Adrenal gland (tissue), 12 donors: ENCODE measurements around the gene CERT1. TPM values are rescaled to one million over a fixed set of nuclear protein-coding genes. Genes with fewer than 3 reads are reported as not detected.
"Not testable (repeated sequence)": the region's sequence is repeated elsewhere in the genome, so short reads cannot be mapped to it uniquely, and the experiment has no call there.

ENCODE experiments used
- DNase-seq, 7 donors: peaks; one replicate each; pipeline ENCODE4 v3.0.0-alpha.2; 2019 to 2020
- H3K27ac ChIP-seq, 5 donors: fragments of 200-600 bp; sonication (generic) in 4 of 5; 1 replicate in 3 of 5; 2 replicates in 2 of 5; pipeline versions ENCODE4 v1.5.1 to v1.8.0; 2016 to 2020; ENCODE audit warnings: mild to moderate bottlenecking in 1 of 5
- H3K27me3 ChIP-seq: fragments of 200-600 bp; 2 replicates; pipeline ENCODE4 v1.8.0; 2021
- H3K36me3 ChIP-seq, 2 donors: fragments of 200-600 bp; replicated peaks in 1 of 2; 1 replicate in 1 of 2; 2 replicates in 1 of 2; pipeline versions ENCODE4 v1.5.1 to v1.8.0; 2018 to 2022
- H3K4me1 ChIP-seq, 2 donors: fragments of 200-600 bp; replicated peaks in 1 of 2; 1 replicate in 1 of 2; 2 replicates in 1 of 2; pipeline versions ENCODE4 v1.5.1 to v1.8.0; 2018 to 2021
- H3K4me3 ChIP-seq, 4 donors: fragments of 200-600 bp; sonication (generic) in 3 of 4; one replicate each; pipeline ENCODE4 v1.5.1; 2016 to 2018
- H3K9me3 ChIP-seq, 3 donors: fragments of 200-600 bp; sonication (generic) in 1 of 3; replicated peaks in 1 of 3; 1 replicate in 2 of 3; 2 replicates in 1 of 3; pipeline versions ENCODE4 v1.5.1 to v1.8.0; 2016 to 2021
- CTCF ChIP-seq, 6 experiments: fragments of 450-650 bp in 4 of 6; fragments of 200-600 bp in 2 of 6; sonication (generic) in 1 of 6; IDR thresholded peaks; 1 replicate in 5 of 6; 2 replicates in 1 of 6; pipeline versions ENCODE4 v1.5.1 to v1.8.0; 2016 to 2021; ENCODE audit warnings: antibody characterized with exemption in 6 of 6, mild to moderate bottlenecking in 2 of 6, moderate library complexity in 1 of 6
- POLR2A ChIP-seq, 2 donors: fragments of 450-650 bp; IDR thresholded peaks; one replicate each; pipeline ENCODE4 v1.6.1; 2017; ENCODE audit warnings: antibody characterized with exemption in 2 of 2, mild to moderate bottlenecking in 2 of 2, moderate library complexity in 1 of 2
- WGBS, 4 donors: extraction: QIAGEN DNeasy Blood & Tissue Kit in 2 of 4; methylation state at CpG; one replicate each; pipeline versions ENCODE4 v1.1.5 to v1.1.7; 2013 to 2017; 5-methylcytosine and 5-hydroxymethylcytosine counted together
- intact Hi-C, 2 donors: fragments of 100-400 bp; cut with DNase I; formaldehyde crosslinking; loops; one replicate each; pipeline versions ENCODE4 v1.14.1 to v1.15.0; 2022 to 2023
- polyA plus RNA-seq, 3 donors: library from polyadenylated mRNA; stranded (reverse); fragments of 200-250 nt in 2 of 3; fragments of 350-450 nt in 1 of 3; fragmentation: Illumina TruSeq in 1 of 3; extraction: RNeasy Lipid Tissue Mini Kit (QIAGEN cat#74804) in 1 of 3; gene quantifications; one replicate each; pipeline ENCODE4 v1.2.3, GENCODE V29; 2013 to 2014
- total RNA-seq, 9 donors: library from RNA; depleted of rRNA in 4 of 9; stranded (reverse); fragments of >200 nt in 4 of 9; fragments of 120-200 nt in 1 of 9; fragmentation: NEBNext Ultra II Directional in 1 of 9; extraction: Animal tissue kit (Norgen Biotek cat#: 25700) in 1 of 9; gene quantifications; one replicate each; pipeline versions ENCODE4 v1.1.0 to v1.2.4, GENCODE V29; 2013 to 2023
- donor health status: healthy with polysubstance abuse.
- donor health status: Bipolar disorder and iron deficiency.
- donor health status: DM: yes; HTN: yes; CAD: no.
- donor health status: DM: no; HTN: no; CAD: no.
- donor health status: DM: no; HTN: no; CAD: no.
- donor health status: DM: yes; HTN: yes; CAD: no.

The CERT1 gene
- total and polyA plus RNA-seq, 12 donors, result 5.7 to 67.6 (median 50.4) TPM

DNA sequence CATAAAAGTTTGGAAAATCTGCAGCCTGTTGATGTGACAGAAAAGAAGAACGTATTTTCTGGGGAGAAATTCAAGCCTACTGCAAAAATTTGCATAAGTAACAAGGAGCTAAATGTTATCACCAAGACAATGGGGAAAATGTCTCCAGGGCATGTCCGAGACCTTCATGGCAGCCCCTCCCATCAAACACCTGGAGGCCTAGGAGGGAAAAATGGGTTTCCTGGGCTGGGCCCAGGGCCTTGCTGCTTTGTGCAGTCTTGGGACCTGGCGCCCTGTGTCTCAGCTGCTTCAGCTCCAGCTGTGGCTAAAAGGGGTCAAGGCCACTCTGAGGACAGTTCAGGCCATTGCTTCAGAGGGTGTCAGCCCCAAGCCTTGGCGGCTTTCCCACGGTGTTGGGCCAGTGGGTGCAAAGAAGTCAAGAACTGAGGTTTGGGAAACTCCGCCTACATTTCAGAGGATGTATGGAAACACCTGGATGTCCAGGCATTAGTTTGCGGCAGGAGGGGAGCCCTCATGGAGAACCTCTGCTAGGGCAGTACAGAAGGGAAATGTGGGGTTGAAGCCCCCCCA is 13.1 kb downstream of the CERT1 start:
- 92 to 97% (median 95%) methylated on average over 4 to 7 of the region's 7 CpGs for WGBS, 4 donors
- intact Hi-C loops, result no loop called here

GRCh38 chr5:75496026-75496425 is 15.4 kb downstream of the CERT1 start:
- Histone ChIP-seq H3K4me1 (peaks cover 0 to 3% of the 10 kb centered on the region in 2 donors), H3K9me3 (no peaks in the 10 kb centered on the region), H3K4me3 (no peak overlapping the region), H3K27me3 (no peaks in the 10 kb centered on the region), H3K27ac (no peak overlapping the region), H3K36me3 (no peaks in the 10 kb centered on the region)
- no peak for DNase-seq
- 89 to 97% (median 95%) methylated on average over 3 of the region's 3 CpGs for WGBS, 4 donors
- intact Hi-C loops, result no loop called here
- no peak for TF ChIP-seq POLR2A (IDR thresholded peaks at IDR 0.05)
- TF ChIP-seq CTCF (IDR thresholded peaks at IDR 0.05), result no peak

More for the DNA sequence above, 13.1 kb downstream of the CERT1 start:
- DNase-seq, result peak in 3 of 7 donors; percentile 27 to 31 (median 30)
- no peaks in the 10 kb centered on the region for H3K9me3 ChIP-seq
- no peak overlapping the region for H3K4me3 ChIP-seq
- H3K27ac ChIP-seq, result no peak overlapping the region
- TF ChIP-seq CTCF (IDR thresholded peaks at IDR 0.05), result no peak
- TF ChIP-seq POLR2A (IDR thresholded peaks at IDR 0.05), result no peak
- peaks cover 0 to 6% of the 10 kb centered on the region in 2 donors for H3K4me1 ChIP-seq
- H3K27me3 ChIP-seq, result no peaks in the 10 kb centered on the region
- H3K36me3 ChIP-seq, result no peaks in the 10 kb centered on the region

- TF ChIP-seq POLR2A (IDR thresholded peaks at IDR 0.05) (no peak), CTCF (IDR thresholded peaks at IDR 0.05) (no peak)
- 96 to 100% (median 100%) methylated on average over 2 of the region's 2 CpGs for WGBS, 4 donors
- intact Hi-C loops, result no loop called here
Measured at GRCh38 chr5:75491621-75492020, 19.8 kb downstream of the CERT1 start.

GRCh38 chr5:75489847-75490246 is 21.6 kb downstream of the CERT1 start:
- H3K4me3 ChIP-seq, H3K27ac ChIP-seq, H3K9me3 ChIP-seq, H3K4me1 ChIP-seq, DNase-seq, intact Hi-C loops, H3K27me3 ChIP-seq, H3K36me3 ChIP-seq: not testable (repeated sequence)
- 94 to 98% (median 97%) methylated on average over 6 of the region's 6 CpGs for WGBS, 4 donors

More at GRCh38 chr5:75491621-75492020, 19.8 kb downstream of the CERT1 start:
- DNase-seq, result no peak
- H3K36me3 ChIP-seq, result no peaks in the 10 kb centered on the region
- H3K4me3 ChIP-seq, result no peak overlapping the region
- H3K27me3 ChIP-seq, result no peaks in the 10 kb centered on the region
- H3K4me1 ChIP-seq, result no peaks in the 10 kb centered on the region
- no peak overlapping the region for H3K27ac ChIP-seq
- no peaks in the 10 kb centered on the region for H3K9me3 ChIP-seq

DNA sequence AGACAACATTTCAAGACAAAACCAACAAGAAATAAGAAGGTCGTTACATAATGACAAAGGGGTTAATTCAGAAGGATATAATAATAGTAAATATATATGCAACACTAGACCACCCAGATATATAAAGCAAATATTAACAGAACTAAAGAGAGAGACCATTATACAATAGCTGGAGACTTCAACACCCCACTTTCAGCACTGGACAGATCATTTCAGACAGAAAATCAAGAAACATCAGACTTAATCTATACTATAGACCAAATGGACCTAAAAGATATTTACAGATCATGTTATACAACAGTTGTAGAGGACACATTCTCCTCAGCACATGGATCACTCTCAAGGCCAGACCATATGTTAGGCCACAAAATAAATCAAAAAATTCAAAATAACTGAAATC is 26.8 kb downstream of the CERT1 start:
- H3K36me3 ChIP-seq, result no peaks in the 10 kb centered on the region
- H3K9me3 ChIP-seq, result no peaks in the 10 kb centered on the region
- H3K4me1 ChIP-seq, result no peaks in the 10 kb centered on the region
- no peak overlapping the region for H3K4me3 ChIP-seq
- H3K27me3 ChIP-seq, result no peaks in the 10 kb centered on the region
- intact Hi-C loops, result no loop called here
- 84 to 96% (median 88%) methylated on average over 1 of the region's 1 CpG for WGBS, 4 donors
- no peak overlapping the region for H3K27ac ChIP-seq
- TF ChIP-seq POLR2A (IDR thresholded peaks at IDR 0.05) (no peak), CTCF (IDR thresholded peaks at IDR 0.05) (no peak)
- no peak for DNase-seq
